ENCODE data around the gene SPC24. TPM values are rescaled to one million over a fixed set of nuclear protein-coding genes. Genes with fewer than 3 reads are reported as not detected.

The SPC24 gene
- total and polyA plus RNA-seq, 9 of the 15 experiments (the other 6 are each of a cell fraction or from before 2014, with no cell fraction given) = 18.2 to 154 (median 60.9) TPM

DNA sequence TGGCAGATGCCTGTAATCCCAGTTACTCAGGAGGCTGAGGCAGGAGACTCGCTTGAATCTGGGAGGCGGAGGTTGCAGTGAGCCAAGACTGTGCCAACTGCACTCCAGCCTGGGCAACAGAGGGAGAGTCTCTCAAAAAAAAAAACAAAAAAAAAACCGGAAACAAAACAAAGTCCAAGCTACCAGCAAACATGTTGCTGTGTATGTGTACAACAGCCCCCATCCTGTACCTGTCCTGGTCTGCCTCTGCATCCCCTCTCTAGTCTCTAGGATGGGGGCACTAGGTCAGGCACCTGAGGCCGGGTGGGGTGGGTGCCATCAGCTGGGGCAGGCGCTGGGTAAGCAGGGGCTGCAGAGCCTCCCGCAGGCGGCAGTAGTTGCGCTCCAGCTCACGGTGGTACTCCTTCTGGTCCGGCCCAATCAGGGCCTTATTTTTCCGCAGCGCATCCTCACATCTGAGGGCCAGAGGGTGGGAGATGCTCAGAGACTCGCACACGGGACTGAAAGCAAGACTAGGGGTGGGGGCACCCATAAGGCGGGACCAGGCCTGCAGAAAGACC, 44.5 kb upstream of the SPC24 start (continued):
- TF ChIP-seq, protein P1, sequence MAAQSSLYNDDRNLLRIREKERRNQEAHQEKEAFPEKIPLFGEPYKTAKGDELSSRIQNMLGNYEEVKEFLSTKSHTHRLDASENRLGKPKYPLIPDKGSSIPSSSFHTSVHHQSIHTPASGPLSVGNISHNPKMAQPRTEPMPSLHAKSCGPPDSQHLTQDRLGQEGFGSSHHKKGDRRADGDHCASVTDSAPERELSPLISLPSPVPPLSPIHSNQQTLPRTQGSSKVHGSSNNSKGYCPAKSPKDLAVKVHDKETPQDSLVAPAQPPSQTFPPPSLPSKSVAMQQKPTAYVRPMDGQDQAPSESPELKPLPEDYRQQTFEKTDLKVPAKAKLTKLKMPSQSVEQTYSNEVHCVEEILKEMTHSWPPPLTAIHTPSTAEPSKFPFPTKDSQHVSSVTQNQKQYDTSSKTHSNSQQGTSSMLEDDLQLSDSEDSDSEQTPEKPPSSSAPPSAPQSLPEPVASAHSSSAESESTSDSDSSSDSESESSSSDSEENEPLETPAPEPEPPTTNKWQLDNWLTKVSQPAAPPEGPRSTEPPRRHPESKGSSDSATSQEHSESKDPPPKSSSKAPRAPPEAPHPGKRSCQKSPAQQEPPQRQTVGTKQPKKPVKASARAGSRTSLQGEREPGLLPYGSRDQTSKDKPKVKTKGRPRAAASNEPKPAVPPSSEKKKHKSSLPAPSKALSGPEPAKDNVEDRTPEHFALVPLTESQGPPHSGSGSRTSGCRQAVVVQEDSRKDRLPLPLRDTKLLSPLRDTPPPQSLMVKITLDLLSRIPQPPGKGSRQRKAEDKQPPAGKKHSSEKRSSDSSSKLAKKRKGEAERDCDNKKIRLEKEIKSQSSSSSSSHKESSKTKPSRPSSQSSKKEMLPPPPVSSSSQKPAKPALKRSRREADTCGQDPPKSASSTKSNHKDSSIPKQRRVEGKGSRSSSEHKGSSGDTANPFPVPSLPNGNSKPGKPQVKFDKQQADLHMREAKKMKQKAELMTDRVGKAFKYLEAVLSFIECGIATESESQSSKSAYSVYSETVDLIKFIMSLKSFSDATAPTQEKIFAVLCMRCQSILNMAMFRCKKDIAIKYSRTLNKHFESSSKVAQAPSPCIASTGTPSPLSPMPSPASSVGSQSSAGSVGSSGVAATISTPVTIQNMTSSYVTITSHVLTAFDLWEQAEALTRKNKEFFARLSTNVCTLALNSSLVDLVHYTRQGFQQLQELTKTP (IDR thresholded peaks at IDR 0.05; ENCODE audit: low read depth in 1 of 2, partially characterized antibody in 2 of 2) = no peak
- TF ChIP-seq ZNF583 (CRISPR knock-in tag; IDR thresholded peaks at IDR 0.05) (no peak), SIX5 (IDR thresholded peaks at IDR 0.05; ENCODE audit: borderline replicate concordance in 1 of 2, insufficient read depth in 1 of 2, low read depth in 1 of 2, low read length in 2 of 2) (no peak), ILK (tag; IDR thresholded peaks at IDR 0.05; ENCODE audit: borderline replicate concordance, low read depth) (no peak), CEBPG (CRISPR knock-in tag; IDR thresholded peaks at IDR 0.05) (no peak), CEBPG (tag; conservative IDR thresholded peaks at IDR 0.05 in 1 of 2, IDR thresholded peaks at IDR 0.05 in 1 of 2) (no peak), ZNF764 (CRISPR knock-in tag; IDR thresholded peaks at IDR 0.05; ENCODE audit: low read depth) (no peak)
- TF ChIP-seq, protein P2, sequence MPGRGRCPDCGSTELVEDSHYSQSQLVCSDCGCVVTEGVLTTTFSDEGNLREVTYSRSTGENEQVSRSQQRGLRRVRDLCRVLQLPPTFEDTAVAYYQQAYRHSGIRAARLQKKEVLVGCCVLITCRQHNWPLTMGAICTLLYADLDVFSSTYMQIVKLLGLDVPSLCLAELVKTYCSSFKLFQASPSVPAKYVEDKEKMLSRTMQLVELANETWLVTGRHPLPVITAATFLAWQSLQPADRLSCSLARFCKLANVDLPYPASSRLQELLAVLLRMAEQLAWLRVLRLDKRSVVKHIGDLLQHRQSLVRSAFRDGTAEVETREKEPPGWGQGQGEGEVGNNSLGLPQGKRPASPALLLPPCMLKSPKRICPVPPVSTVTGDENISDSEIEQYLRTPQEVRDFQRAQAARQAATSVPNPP (IDR thresholded peaks at IDR 0.05; ENCODE audit: borderline replicate concordance, insufficient read depth, insufficient read length) = no peak
